HL-60 (cell line): ENCODE measurements around the gene OGFOD2.

ENCODE experiments used
- CTCF ChIP-seq: IDR thresholded peaks from one replicate; pipeline ENCODE4 v1.5.1; 2011; ENCODE audit warnings: low read length, control low read depth, inconsistent platforms; ENCODE audit not compliant: insufficient read depth
- POLR2AphosphoS5 ChIP-seq: IDR thresholded peaks from 2 replicates; pipeline ENCODE4 v1.6.1; 2012; ENCODE audit warnings: low read depth
- REST ChIP-seq: IDR thresholded peaks from 2 replicates; pipeline ENCODE4 v1.6.1; 2012; ENCODE audit warnings: low read depth; ENCODE audit not compliant: insufficient replicate concordance

- TF ChIP-seq CTCF (no peak), REST (no peak), POLR2AphosphoS5 (no peak)
These were observed 13.7 kb downstream of the OGFOD2 start for GRCh38 chr12:122988612-122989212.
